HepG2 (cell line): ENCODE results near the gene RBFOX1. TPM values are rescaled to one million over a fixed set of nuclear protein-coding genes. Genes with fewer than 3 reads are reported as not detected.

ENCODE experiments used
- ATAC-seq: fragments of 200-7000 bp; cut with Tn5 transposase; 3 replicates; pipeline ENCODE4 v1.9.1; 2020; ENCODE audit warnings: mild to moderate bottlenecking, moderate library complexity
- BruUV-seq: library from RNA; stranded (reverse); fragments of 400-500 nt; replicated peaks from 2 replicates; lab custom pipeline; 2021; lab: Mats Ljungman, UMichigan
- CTCF ChIA-PET: fragments of 300-600 bp; formaldehyde crosslinking; extraction: SDS; loops from one replicate; lab custom pipeline; 2021; ENCODE audit warnings: low total read pairs, inconsistent platforms, low intra/inter-chr PET ratio; lab: Yijun Ruan, JAX
- POLR2A ChIA-PET: fragments of 350-600 bp; sonication (Branson Sonifier 250); formaldehyde crosslinking; loops from one replicate; lab custom pipeline; 2020; ENCODE audit warnings: antibody characterized with exemption, inconsistent platforms; lab: Yijun Ruan, JAX
- DNase-seq: peaks from one replicate; pipeline ENCODE4 v3.0.0-alpha.2; 2015; ENCODE audit warnings: low spot score
- FAIRE-seq: peaks from 3 replicates; lab custom pipeline; 2011; peaks lifted over from hg19 to GRCh38; lab: Jason Lieb, UNC
- H2AFZ ChIP-seq: one replicate; pipeline ENCODE4 v1.6.1; 2011; ENCODE audit warnings: low read length, inconsistent platforms
- H3K27ac ChIP-seq: fragments of 300-600 bp; 3 replicates; pipeline ENCODE4 v1.8.0; 2011; ENCODE audit warnings: mixed run types, mild to moderate bottlenecking, mixed read lengths, low read length, inconsistent platforms; ENCODE audit not compliant: insufficient read depth; ENCODE audit errors: extremely low read length
- H3K27me3 ChIP-seq, 2 experiments: fragments of 200-600 bp in 1 of 2; 2 replicates in 1 of 2; 3 replicates in 1 of 2; pipeline versions ENCODE4 v1.6.0 to v1.8.0; 2011; ENCODE audit warnings: low read length in 2 of 2, mild to moderate bottlenecking in 2 of 2, moderate library complexity in 2 of 2, inconsistent platforms in 1 of 2; ENCODE audit not compliant: insufficient read depth in 2 of 2, control insufficient read depth in 1 of 2
- H3K36me3 ChIP-seq, 2 experiments: fragments of 200-600 bp in 1 of 2; replicated peaks in 1 of 2; 2 replicates in 1 of 2; 3 replicates in 1 of 2; pipeline versions ENCODE4 v1.5.1 to v1.8.0; 2011; ENCODE audit warnings: low read length in 2 of 2, inconsistent platforms in 1 of 2; ENCODE audit not compliant: insufficient read depth in 2 of 2, control insufficient read depth in 1 of 2
- H3K4me1 ChIP-seq: 2 replicates; pipeline ENCODE4 v1.5.1; 2012; ENCODE audit warnings: low read length, inconsistent platforms; ENCODE audit not compliant: insufficient read depth
- H3K4me2 ChIP-seq: 2 replicates; pipeline ENCODE4 v1.6.0; 2011; ENCODE audit warnings: low read depth, low read length, inconsistent platforms
- H3K4me3 ChIP-seq, 3 experiments: fragments of 200-600 bp in 1 of 3; sonication (generic), shearing (Covaris generic) in 1 of 3; replicated peaks in 1 of 3; 2 replicates each; pipeline ENCODE4 v1.5.1; 2011 to 2016; ENCODE audit warnings: low read length in 3 of 3, inconsistent platforms in 2 of 3, low read depth in 2 of 3, mild to moderate bottlenecking in 2 of 3, control low read depth in 1 of 3, mixed read lengths in 1 of 3; ENCODE audit not compliant: insufficient read depth in 1 of 3
- H3K79me2 ChIP-seq: one replicate; pipeline ENCODE4 v1.6.1; 2011; ENCODE audit warnings: low read length, inconsistent platforms; ENCODE audit not compliant: insufficient read depth
- H3K9ac ChIP-seq: 2 replicates; pipeline ENCODE4 v1.6.0; 2011; ENCODE audit warnings: mild to moderate bottlenecking, low read depth, low read length, inconsistent platforms; ENCODE audit not compliant: insufficient read depth
- H3K9me3 ChIP-seq: 2 replicates; pipeline ENCODE4 v1.5.1; 2012; ENCODE audit warnings: mild to moderate bottlenecking, low read length
- H4K20me1 ChIP-seq: 2 replicates; pipeline ENCODE4 v1.6.0; 2011; ENCODE audit warnings: inconsistent platforms, mild to moderate bottlenecking, low read length, moderate library complexity; ENCODE audit not compliant: insufficient read depth
- IRX3 ChIP-seq: sonication (generic); formaldehyde crosslinking; IDR thresholded peaks from 2 replicates; pipeline ENCODE4 v1.8.1; 2023; ENCODE audit warnings: mild to moderate bottlenecking, low read depth, missing genetic modification reagents, borderline replicate concordance
- NCOR1 ChIP-seq: fragments of 200-600 bp; sonication (generic); IDR thresholded peaks from 2 replicates; pipeline ENCODE4 v1.7.0; 2017; ENCODE audit warnings: antibody characterized with exemption, low read length, borderline replicate concordance
- PCBP1 ChIP-seq: fragments of 200-400 bp; formaldehyde crosslinking; IDR thresholded peaks from 2 replicates; pipeline ENCODE4 v1.6.1; 2017; ENCODE audit warnings: mild to moderate bottlenecking, low read depth, low read length, borderline replicate concordance
- TMF1 ChIP-seq: sonication (generic); formaldehyde crosslinking; IDR thresholded peaks from 2 replicates; pipeline ENCODE4 v1.8.1; 2022; ENCODE audit warnings: low read depth, missing genetic modification reagents
- ZNF441 ChIP-seq: sonication (generic); formaldehyde crosslinking; IDR thresholded peaks from 2 replicates; pipeline ENCODE4 v1.7.0; 2021; ENCODE audit warnings: missing genetic modification reagents, borderline replicate concordance
- ZNF570 ChIP-seq: sonication (generic); formaldehyde crosslinking; IDR thresholded peaks from 2 replicates; pipeline ENCODE4 v1.4.0; 2020; ENCODE audit warnings: mild to moderate bottlenecking, missing genetic modification reagents, borderline replicate concordance
- WGBS: methylation state at CpG from one replicate; pipeline ENCODE4 v1.1.6; 2017; ENCODE audit warnings: low lambda C conversion rate; 5-methylcytosine and 5-hydroxymethylcytosine counted together
- in situ Hi-C: cut with HindIII; loops from 2 replicates; pipeline ENCODE4 v1.10.0; 2017; ENCODE audit warnings: low pct_unique_long_range_greater_than_20kb; ENCODE audit not compliant: extremely low pct_ligation_motif_present
- intact Hi-C: fragments of 100-400 bp; cut with micrococcal nuclease; formaldehyde crosslinking; loops from one replicate; pipeline ENCODE4 v1.10.0; 2022; ENCODE audit not compliant: unreplicated experiment
- polyA plus RNA-seq, 8 experiments: library from polyadenylated mRNA; depleted of rRNA in 3 of 8; stranded (reverse) in 7 of 8; unstranded in 1 of 8; fragments of >200 nt; fragmentation: Illumina TruSeq in 4 of 8; extraction: Trizol in 4 of 8; gene quantifications; 2 replicates each; pipeline versions ENCODE4 v1.2.1 to v1.2.3, GENCODE V29; 2011 to 2016; ENCODE audit warnings: low read depth in 4 of 8, missing spikeins in 1 of 8, mixed read lengths in 1 of 8; ENCODE audit not compliant: insufficient read depth in 1 of 8
- total RNA-seq, 5 experiments: library from RNA; depleted of rRNA; stranded (reverse); fragments of >200 nt; fragmentation: Illumina TruSeq; extraction: Trizol; gene quantifications; 2 replicates each; pipeline ENCODE4 v1.2.3, GENCODE V29; 2016; ENCODE audit warnings: low read depth in 1 of 5
- TF ChIP-seq, protein P1 (sequence below): sonication (generic); formaldehyde crosslinking; IDR thresholded peaks from 2 replicates; pipeline ENCODE4 v1.9.0; 2022; ENCODE audit warnings: low read depth, missing genetic modification reagents

Gene RBFOX1
- total and polyA plus RNA-seq, 2 of the 13 experiments (the other 11 are each of a cell fraction or from before 2014, with no cell fraction given): not detected

DNA sequence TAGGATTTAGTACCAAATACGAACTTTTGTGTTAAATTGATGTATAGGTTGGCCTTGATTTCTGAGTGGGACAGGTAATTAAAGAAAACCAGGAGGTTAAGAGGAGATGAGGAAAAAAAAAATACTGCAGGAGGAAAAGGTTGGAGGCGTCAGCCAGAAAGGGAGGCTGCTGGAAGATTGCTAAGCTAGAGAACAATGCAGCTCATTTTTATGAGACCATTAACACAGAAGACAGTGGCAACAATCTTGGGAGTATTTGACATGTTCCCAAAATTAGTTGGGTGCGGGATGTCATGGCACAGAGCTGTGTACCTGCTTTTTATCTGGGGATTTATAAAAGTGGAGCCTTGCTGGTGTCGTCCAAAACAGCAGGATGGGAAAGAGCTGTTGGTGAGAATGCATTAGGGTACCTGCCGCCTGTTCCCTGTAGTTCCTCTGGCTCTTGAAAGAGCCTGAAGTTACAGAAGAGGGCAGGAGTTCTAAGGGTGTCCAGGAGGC lies 229.3 kb downstream of the RBFOX1 start:
- no peaks in the 10 kb centered on the region for H3K9me3 ChIP-seq
- in situ Hi-C loops (loop anchor here (10.0 kb wide), 1 partner anchor 63 kb away; no protein-coding TSS in a partner anchor), intact Hi-C loops (no loop called here)
- POLR2A ChIA-PET: no interaction called here
- no peak overlapping the region for H3K27ac ChIP-seq
- no TSS peak for BruUV-seq
- no peak overlapping the region for H3K9ac ChIP-seq
- DNase-seq (no peak), FAIRE-seq (no peak)
- H3K4me2 ChIP-seq: no peak overlapping the region
- no peaks in the 10 kb centered on the region for H3K4me1 ChIP-seq
- no peaks in the 10 kb centered on the region for H3K27me3 ChIP-seq
- no peaks in the 10 kb centered on the region for H4K20me1 ChIP-seq
- H3K36me3 ChIP-seq: no peaks in the 10 kb centered on the region
- TF ChIP-seq, protein P1, sequence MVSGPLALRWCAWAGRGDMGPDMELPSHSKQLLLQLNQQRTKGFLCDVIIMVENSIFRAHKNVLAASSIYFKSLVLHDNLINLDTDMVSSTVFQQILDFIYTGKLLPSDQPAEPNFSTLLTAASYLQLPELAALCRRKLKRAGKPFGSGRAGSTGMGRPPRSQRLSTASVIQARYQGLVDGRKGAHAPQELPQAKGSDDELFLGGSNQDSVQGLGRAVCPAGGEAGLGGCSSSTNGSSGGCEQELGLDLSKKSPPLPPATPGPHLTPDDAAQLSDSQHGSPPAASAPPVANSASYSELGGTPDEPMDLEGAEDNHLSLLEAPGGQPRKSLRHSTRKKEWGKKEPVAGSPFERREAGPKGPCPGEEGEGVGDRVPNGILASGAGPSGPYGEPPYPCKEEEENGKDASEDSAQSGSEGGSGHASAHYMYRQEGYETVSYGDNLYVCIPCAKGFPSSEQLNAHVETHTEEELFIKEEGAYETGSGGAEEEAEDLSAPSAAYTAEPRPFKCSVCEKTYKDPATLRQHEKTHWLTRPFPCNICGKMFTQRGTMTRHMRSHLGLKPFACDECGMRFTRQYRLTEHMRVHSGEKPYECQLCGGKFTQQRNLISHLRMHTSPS (CRISPR knock-in tag): no peak
- TF ChIP-seq ZNF441 (no peak), TMF1 (no peak), PCBP1 (no peak), NCOR1 (no peak), IRX3 (CRISPR knock-in tag) (no peak), ZNF570 (CRISPR knock-in tag) (no peak)
- TF ChIP-seq, all 625 proteins: peak for 0
- 1% methylated on average over 5 of the region's 5 CpGs for WGBS
- ATAC-seq: no peak
- no peaks in the 10 kb centered on the region for H3K79me2 ChIP-seq
- CTCF ChIA-PET: no interaction called here
- H2AFZ ChIP-seq: no peak overlapping the region
- H3K4me3 ChIP-seq: no peak overlapping the region
